ENCODE data around the gene SMIM27. TPM values are rescaled to one million over a fixed set of nuclear protein-coding genes. Genes with fewer than 3 reads are reported as not detected.

The SMIM27 gene
- total and polyA plus RNA-seq, 4 donors, result 5.3 to 13.5 (median 9.9) TPM

- WGBS, 2 donors, result 42 to 48% methylated on average over 2 of the region's 2 CpGs
These were observed 32.7 kb downstream of the SMIM27 start for GRCh38 chr9:32584784-32585183.

GRCh38 chr9:32587901-32588300, 35.8 kb downstream of the SMIM27 start:
- ATAC-seq (ENCODE audit: insufficient read depth, low FRiP score) (no peak), DNase-seq (peak in 1 of 3 donors; percentile 13)
- no peaks in the 10 kb centered on the region for H3K4me1 ChIP-seq (ENCODE audit: control insufficient read depth in 5 of 5, insufficient read depth in 5 of 5, low read length in 5 of 5)
- no peak overlapping the region for H3K4me3 ChIP-seq
- H3K27me3 ChIP-seq (ENCODE audit: control insufficient read depth in 3 of 3, insufficient read depth in 3 of 3, low read length in 2 of 3), result peaks cover 0 to 3% (median 0%) of the 10 kb centered on the region in 3 donors
- H3K9ac ChIP-seq (ENCODE audit: insufficient read depth in 1 of 2, low read length in 2 of 2), result no peak overlapping the region
- no peak overlapping the region for H3K27ac ChIP-seq (ENCODE audit: low read depth in 1 of 2, low read length in 1 of 2)
- H3K9me3 ChIP-seq (ENCODE audit: control insufficient read depth in 4 of 4, insufficient read depth in 3 of 4, low read length in 3 of 4), result no peaks in the 10 kb centered on the region
- no peak for TF ChIP-seq CTCF (IDR thresholded peaks at IDR 0.05; ENCODE audit: control extremely low read depth, extremely low read depth)
- H3K36me3 ChIP-seq (ENCODE audit: control insufficient read depth in 4 of 4, insufficient read depth in 4 of 4, low read length in 4 of 4), result no peaks in the 10 kb centered on the region

More at GRCh38 chr9:32584784-32585183, 32.7 kb downstream of the SMIM27 start:
- Histone ChIP-seq H3K27ac (ENCODE audit: low read depth in 1 of 2, low read length in 1 of 2) (no peak overlapping the region), H3K27me3 (ENCODE audit: control insufficient read depth in 3 of 3, insufficient read depth in 3 of 3, low read length in 2 of 3) (peaks cover 0 to 3% (median 0%) of the 10 kb centered on the region in 3 donors), H3K4me1 (ENCODE audit: control insufficient read depth in 5 of 5, insufficient read depth in 5 of 5, low read length in 5 of 5) (no peaks in the 10 kb centered on the region), H3K9ac (ENCODE audit: insufficient read depth in 1 of 2, low read length in 2 of 2) (no peak overlapping the region), H3K9me3 (ENCODE audit: control insufficient read depth in 4 of 4, insufficient read depth in 3 of 4, low read length in 3 of 4) (no peaks in the 10 kb centered on the region), H3K4me3 (no peak overlapping the region), H3K36me3 (ENCODE audit: control insufficient read depth in 4 of 4, insufficient read depth in 4 of 4, low read length in 4 of 4) (no peaks in the 10 kb centered on the region)
- ATAC-seq (ENCODE audit: insufficient read depth, low FRiP score) (no peak), DNase-seq (no peak)
- TF ChIP-seq CTCF (IDR thresholded peaks at IDR 0.05; ENCODE audit: control extremely low read depth, extremely low read depth), result no peak

GRCh38 chr9:32589083-32589723, 37.1 kb downstream of the SMIM27 start:
- Histone ChIP-seq H3K36me3 (ENCODE audit: control insufficient read depth in 4 of 4, insufficient read depth in 4 of 4, low read length in 4 of 4) (no peaks in the 10 kb centered on the region), H3K27ac (ENCODE audit: low read depth in 1 of 2, low read length in 1 of 2) (no peak overlapping the region), H3K4me1 (ENCODE audit: control insufficient read depth in 5 of 5, insufficient read depth in 5 of 5, low read length in 5 of 5) (no peaks in the 10 kb centered on the region), H3K4me3 (no peak overlapping the region), H3K27me3 (ENCODE audit: control insufficient read depth in 3 of 3, insufficient read depth in 3 of 3, low read length in 2 of 3) (peaks cover 0 to 3% (median 0%) of the 10 kb centered on the region in 3 donors), H3K9me3 (ENCODE audit: control insufficient read depth in 4 of 4, insufficient read depth in 3 of 4, low read length in 3 of 4) (no peaks in the 10 kb centered on the region), H3K9ac (ENCODE audit: insufficient read depth in 1 of 2, low read length in 2 of 2) (no peak overlapping the region)
- no peak for TF ChIP-seq CTCF (IDR thresholded peaks at IDR 0.05; ENCODE audit: control extremely low read depth, extremely low read depth)
- 49% methylated on average over 6 of the region's 6 CpGs for WGBS, 2 donors
- DNase-seq, result peak in 2 of 3 donors; percentile 61 to 65
- no peak for ATAC-seq (ENCODE audit: insufficient read depth, low FRiP score)

GRCh38 chr9:32590476-32590875, 38.3 kb downstream of the SMIM27 start:
- TF ChIP-seq CTCF (IDR thresholded peaks at IDR 0.05; ENCODE audit: control extremely low read depth, extremely low read depth), result no peak
- DNase-seq (no peak), ATAC-seq (ENCODE audit: insufficient read depth, low FRiP score) (no peak)
- Histone ChIP-seq H3K4me1 (ENCODE audit: control insufficient read depth in 5 of 5, insufficient read depth in 5 of 5, low read length in 5 of 5) (no peaks in the 10 kb centered on the region), H3K27me3 (ENCODE audit: control insufficient read depth in 3 of 3, insufficient read depth in 3 of 3, low read length in 2 of 3) (peaks cover 0 to 3% (median 0%) of the 10 kb centered on the region in 3 donors), H3K9me3 (ENCODE audit: control insufficient read depth in 4 of 4, insufficient read depth in 3 of 4, low read length in 3 of 4) (no peaks in the 10 kb centered on the region), H3K36me3 (ENCODE audit: control insufficient read depth in 4 of 4, insufficient read depth in 4 of 4, low read length in 4 of 4) (no peaks in the 10 kb centered on the region), H3K9ac (ENCODE audit: insufficient read depth in 1 of 2, low read length in 2 of 2) (no peak overlapping the region), H3K4me3 (no peak overlapping the region), H3K27ac (ENCODE audit: low read depth in 1 of 2, low read length in 1 of 2) (no peak overlapping the region)
- WGBS, 2 donors, result 44 to 57% methylated on average over 2 of the region's 2 CpGs

Data from lung (tissue), 12 donors.